Ishikawa (cell line): ENCODE data around the gene PLD1.

Source experiments
- CREB1 ChIP-seq: IDR thresholded peaks from 2 replicates; pipeline ENCODE4 v1.6.1; 2012; ENCODE audit warnings: low read depth
- TEAD4 ChIP-seq: IDR thresholded peaks from 2 replicates; pipeline ENCODE4 v1.6.1; 2012
- TF ChIP-seq, protein P1 (sequence below): IDR thresholded peaks from 2 replicates; pipeline ENCODE4 v1.6.1; 2012

DNA sequence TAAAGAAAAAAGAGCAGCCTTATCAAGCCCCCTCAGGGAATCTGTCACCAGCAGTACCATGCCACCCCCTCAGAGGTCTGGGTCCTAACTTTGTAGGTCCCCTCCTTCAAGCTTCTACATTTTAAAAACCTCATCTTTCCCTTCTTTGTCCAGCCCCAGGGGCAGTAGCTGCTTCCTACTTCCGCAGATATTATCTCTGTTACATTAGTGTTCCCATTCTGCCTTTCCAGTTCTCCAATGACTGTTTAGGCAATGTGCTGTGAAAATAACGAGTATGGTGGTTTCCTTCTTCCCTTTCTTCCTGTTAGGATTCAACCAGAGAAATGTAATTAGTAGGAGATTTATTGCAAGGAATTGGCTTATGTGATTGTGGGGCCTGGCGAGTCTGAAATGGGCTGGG is 224.0 kb downstream of the PLD1 start:
- TF ChIP-seq, protein P1, sequence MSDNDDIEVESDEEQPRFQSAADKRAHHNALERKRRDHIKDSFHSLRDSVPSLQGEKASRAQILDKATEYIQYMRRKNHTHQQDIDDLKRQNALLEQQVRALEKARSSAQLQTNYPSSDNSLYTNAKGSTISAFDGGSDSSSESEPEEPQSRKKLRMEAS, result no peak
- TF ChIP-seq TEAD4, result no peak
- no peak for TF ChIP-seq CREB1
